Panc1 (cell line): ENCODE measurements around the gene TRAF2. TPM values are rescaled to one million over a fixed set of nuclear protein-coding genes. Genes with fewer than 3 reads are reported as not detected.

Experiments used
- ATAC-seq: fragments of 200-7000 bp; cut with Tn5 transposase; 2 replicates; pipeline ENCODE4 v1.9.1; 2020; ENCODE audit warnings: mild to moderate bottlenecking, moderate library complexity
- BruUV-seq: library from RNA; stranded (reverse); fragments of 400-500 nt; replicated peaks from 2 replicates; lab custom pipeline; 2021; lab: Mats Ljungman, UMichigan
- CTCF ChIA-PET: fragments of 300-600 bp; sonication (Branson Sonifier 250); formaldehyde crosslinking; loops from one replicate; lab custom pipeline; 2022; ENCODE audit warnings: antibody characterized with exemption; lab: Charles Lee
- POLR2A ChIA-PET: fragments of 300-600 bp; sonication (Branson Sonifier 250); formaldehyde crosslinking; loops from one replicate; lab custom pipeline; 2022; ENCODE audit warnings: antibody characterized with exemption; lab: Charles Lee
- DNase-seq: peaks from one replicate; pipeline ENCODE4 v3.0.0-alpha.2; 2010; ENCODE audit warnings: low read depth, low spot score
- H3K27ac ChIP-seq: 2 replicates; pipeline ENCODE4 v1.5.1; 2011; ENCODE audit warnings: mild to moderate bottlenecking, low read length, inconsistent platforms
- H3K27me3 ChIP-seq: fragments of 200-500 bp; sonication (Bioruptor generic); 2 replicates; pipeline ENCODE4 v1.6.0; 2014; ENCODE audit warnings: low read length, inconsistent platforms; ENCODE audit not compliant: control insufficient read depth, insufficient read depth
- H3K36me3 ChIP-seq: fragments of 200-500 bp; sonication (Bioruptor generic); 2 replicates; pipeline ENCODE4 v1.5.1; 2014; ENCODE audit warnings: inconsistent platforms, mild to moderate bottlenecking, low read length, moderate library complexity; ENCODE audit not compliant: control insufficient read depth, insufficient read depth
- H3K4me1 ChIP-seq: 2 replicates; pipeline ENCODE4 v1.5.1; 2011; ENCODE audit warnings: inconsistent platforms, mild to moderate bottlenecking, low read length, moderate library complexity; ENCODE audit not compliant: control insufficient read depth, insufficient read depth
- H3K4me3 ChIP-seq, 2 experiments: 2 replicates each; pipeline ENCODE4 v1.5.1; 2011 to 2012; ENCODE audit warnings: low read depth in 2 of 2, low read length in 2 of 2, mild to moderate bottlenecking in 2 of 2, inconsistent platforms in 1 of 2, moderate library complexity in 1 of 2
- H3K9me3 ChIP-seq: fragments of 200-500 bp; sonication (Bioruptor generic); 2 replicates; pipeline ENCODE4 v1.5.1; 2014; ENCODE audit warnings: low read depth, mild to moderate bottlenecking, inconsistent platforms, low read length, moderate library complexity; ENCODE audit not compliant: control insufficient read depth, insufficient read depth
- CTCF ChIP-seq: fragments of 450-650 bp; IDR thresholded peaks from 2 replicates; pipeline ENCODE4 v1.5.1; 2017; ENCODE audit warnings: mild to moderate bottlenecking
- POLR2AphosphoS5 ChIP-seq: IDR thresholded peaks from 2 replicates; pipeline ENCODE4 v1.6.1; 2012; ENCODE audit warnings: mild to moderate bottlenecking, low read depth, low read length, moderate library complexity
- REST ChIP-seq, 2 experiments: IDR thresholded peaks; 2 replicates each; pipeline ENCODE4 v1.6.1; 2011 to 2012; ENCODE audit warnings: low read depth in 2 of 2, control low read depth in 1 of 2, low read length in 1 of 2, mild to moderate bottlenecking in 1 of 2, moderate library complexity in 1 of 2; ENCODE audit not compliant: insufficient read depth in 1 of 2
- SIN3A ChIP-seq: IDR thresholded peaks from 2 replicates; pipeline ENCODE4 v1.6.1; 2012; ENCODE audit warnings: low read depth, mild to moderate bottlenecking, low read length, moderate library complexity, borderline replicate concordance; ENCODE audit not compliant: insufficient read depth
- TCF7L2 ChIP-seq: IDR thresholded peaks from 2 replicates; pipeline ENCODE4 v1.6.1; 2011; ENCODE audit warnings: mild to moderate bottlenecking, low read depth, low read length, inconsistent platforms
- in situ Hi-C: cut with HindIII; loops from 2 replicates; pipeline ENCODE4 v1.10.0; 2016; ENCODE audit warnings: low sequenced_read_pairs, low pct_unique_long_range_greater_than_20kb
- intact Hi-C: fragments of 100-400 bp; cut with micrococcal nuclease; formaldehyde crosslinking; loops from one replicate; pipeline ENCODE4 v1.10.0; 2022; ENCODE audit not compliant: unreplicated experiment
- total RNA-seq: library from RNA; stranded (reverse); gene quantifications from one replicate; pipeline ENCODE4 v1.2.1, GENCODE V29; 2021; ENCODE audit not compliant: unreplicated experiment

Gene TRAF2
- total RNA-seq, 1 experiment from 2014 or later: 48.7 TPM

GRCh38 chr9:136968333-136969127 is 82.2 kb downstream of the TRAF2 start:
- H3K9me3 ChIP-seq: no peaks in the 10 kb centered on the region
- H3K4me3 ChIP-seq: no peak overlapping the region
- BruUV-seq: no TSS peak
- ChIA-PET CTCF (no interaction called here), POLR2A (no interaction called here)
- no peak overlapping the region for H3K27ac ChIP-seq
- peaks cover 5% of the 10 kb centered on the region; the same call in 1 of the 2 replicates for H3K4me1 ChIP-seq
- TF ChIP-seq POLR2AphosphoS5 (no peak), TCF7L2 (no peak)
- no peaks in the 10 kb centered on the region for H3K27me3 ChIP-seq
- intact Hi-C loops (no loop called here), in situ Hi-C loops (no loop called here)
- peak; percentile 35; the same call in 1 of the 2 replicates for ATAC-seq
- DNase-seq: no peak
- no peaks in the 10 kb centered on the region for H3K36me3 ChIP-seq

- CTCF ChIA-PET: no interaction called here
- Histone ChIP-seq H3K36me3 (no peaks in the 10 kb centered on the region), H3K4me3 (no peak overlapping the region), H3K4me1 (peaks cover 5% of the 10 kb centered on the region; the same call in 1 of the 2 replicates), H3K27ac (no peak overlapping the region), H3K9me3 (no peaks in the 10 kb centered on the region), H3K27me3 (no peaks in the 10 kb centered on the region)
- DNase-seq: no peak
- in situ Hi-C loops: no loop called here
- TF ChIP-seq TCF7L2 (no peak), SIN3A (no peak), CTCF (no peak), POLR2AphosphoS5 (no peak), REST (IDR thresholded peaks at IDR 0.05; ENCODE audit: insufficient read depth in 1 of 2, low read depth in 2 of 2, low read length in 1 of 2) (no peak)
- POLR2A ChIA-PET: no interaction called here
- no peak for ATAC-seq
- intact Hi-C loops: no loop called here
- BruUV-seq: no TSS peak
Measured at GRCh38 chr9:136969150-136969549, 82.8 kb downstream of the TRAF2 start.

- Histone ChIP-seq H3K27me3 (no peaks in the 10 kb centered on the region), H3K27ac (no peak overlapping the region), H3K4me3 (no peak overlapping the region), H3K4me1 (peaks cover under 1% of the 10 kb centered on the region; the same call in 1 of the 2 replicates), H3K9me3 (no peaks in the 10 kb centered on the region), H3K36me3 (no peaks in the 10 kb centered on the region)
- in situ Hi-C loops (no loop called here), intact Hi-C loops (no loop called here)
- peak; percentile 22; the same call in 1 of the 2 replicates for ATAC-seq
- DNase-seq: no peak
- ChIA-PET POLR2A (no interaction called here), CTCF (no interaction called here)
- BruUV-seq: no TSS peak
- TF ChIP-seq POLR2AphosphoS5 (no peak), TCF7L2 (no peak), REST (IDR thresholded peaks at IDR 0.05; ENCODE audit: insufficient read depth in 1 of 2, low read depth in 2 of 2, low read length in 1 of 2) (no peak), CTCF (no peak), SIN3A (no peak)
Measured at GRCh38 chr9:136969774-136970173, 83.5 kb downstream of the TRAF2 start.
